ENCODE measurements around the gene CAPN13. TPM values are rescaled to one million over a fixed set of nuclear protein-coding genes. Genes with fewer than 3 reads are reported as not detected.

Gene CAPN13
- total and polyA plus RNA-seq, 2 experiments from 2014 or later = 0.50 to 0.94 TPM

- H3K79me2 ChIP-seq (replicated peaks; ENCODE audit: insufficient read depth) = no peaks in the 10 kb centered on the region
- DNase-seq (ENCODE audit: low spot score) (no peak), ATAC-seq (no peak)
- Mint-ChIP-seq H3K27me3 (ENCODE audit: insufficient read depth, low read depth, poor library complexity) (peaks cover 2% of the 10 kb centered on the region), H3K4me1 (peaks cover 10% of the 10 kb centered on the region; the same call in 2 of the 3 replicates), H3K36me3 (ENCODE audit: low read depth) (no peaks in the 10 kb centered on the region), H3K27ac (no peak overlapping the region), H3K9me3 (no peaks in the 10 kb centered on the region), H3K4me3 (no peak overlapping the region)
- no peaks in the 10 kb centered on the region for H4K20me1 ChIP-seq (replicated peaks; ENCODE audit: insufficient read depth)
- H3K27ac ChIP-seq (ENCODE audit: low read depth) = no peak overlapping the region
- no peaks in the 10 kb centered on the region for H3K36me3 ChIP-seq (ENCODE audit: insufficient read depth)
- no peak overlapping the region for H3K4me2 ChIP-seq
- H3K9me2 ChIP-seq (ENCODE audit: insufficient read depth) = no peaks in the 10 kb centered on the region
- no peak overlapping the region for H3K4me3 ChIP-seq
- H2AFZ ChIP-seq = no peak overlapping the region
- H3K27me3 ChIP-seq (ENCODE audit: insufficient read depth) = no peaks in the 10 kb centered on the region
- H3K4me1 ChIP-seq (ENCODE audit: insufficient read depth) = no peaks in the 10 kb centered on the region
- no peak for TF ChIP-seq EZH2 (IDR thresholded peaks at IDR 0.05; ENCODE audit: low read depth, unreplicated experiment)
- TF ChIP-seq JUNB (IDR thresholded peaks at IDR 0.05; ENCODE audit: unreplicated experiment) = no peak
- no peak for TF ChIP-seq POLR2AphosphoS5 (IDR thresholded peaks at IDR 0.05; ENCODE audit: low read depth)
- TF ChIP-seq CTCF (conservative IDR thresholded peaks at IDR 0.05; ENCODE audit: low read depth in 2 of 2) = no peak
- no peak for TF ChIP-seq CREB1 (CRISPR knock-in tag; IDR thresholded peaks at IDR 0.05; ENCODE audit: low read depth)
- TF ChIP-seq EZH2phosphoT487 (IDR thresholded peaks at IDR 0.05; ENCODE audit: unreplicated experiment) = no peak
- TF ChIP-seq REST (IDR thresholded peaks at IDR 0.05; ENCODE audit: unreplicated experiment) = no peak
- no peak for TF ChIP-seq ZNF331 (CRISPR knock-in tag; IDR thresholded peaks at IDR 0.05; ENCODE audit: low read depth)
- no peak for TF ChIP-seq ZNF462 (CRISPR knock-in tag; IDR thresholded peaks at IDR 0.05)
- TF ChIP-seq NANOG (IDR thresholded peaks at IDR 0.05; ENCODE audit: borderline replicate concordance) = no peak
- TF ChIP-seq ETS1 (IDR thresholded peaks at IDR 0.05) = no peak
- TF ChIP-seq STAT1 (IDR thresholded peaks at IDR 0.05; ENCODE audit: unreplicated experiment) = no peak
- TF ChIP-seq ZNF114 (CRISPR knock-in tag; IDR thresholded peaks at IDR 0.05) = no peak
- H3F3A ChIP-seq (replicated peaks; ENCODE audit: low read depth) = no peaks in the 10 kb centered on the region
Measured at GRCh38 chr2:30731706-30732105, 75.5 kb downstream of the CAPN13 start.
